Lower leg skin (tissue), 3 donors: Measurements from ENCODE around the gene PIGV.

Experiments
- CTCF ChIP-seq, 3 donors: fragments of 450-650 bp; IDR thresholded peaks; one replicate each; pipeline ENCODE4 v1.5.1; 2016; ENCODE audit warnings: antibody characterized with exemption in 3 of 3, mild to moderate bottlenecking in 3 of 3, moderate library complexity in 2 of 3
- POLR2A ChIP-seq, 2 donors: fragments of 450-650 bp; IDR thresholded peaks; one replicate each; pipeline ENCODE4 v1.6.1; 2016 to 2017; ENCODE audit warnings: antibody characterized with exemption in 2 of 2, mild to moderate bottlenecking in 1 of 2, moderate library complexity in 1 of 2

- TF ChIP-seq CTCF (IDR thresholded peaks at IDR 0.05) = no peak
- no peak for TF ChIP-seq POLR2A (IDR thresholded peaks at IDR 0.05)
Observed at GRCh38 chr1:26750428-26750827, 37.3 kb upstream of the PIGV start.
